WERI-Rb-1 (cell line): ENCODE measurements around the gene ASB10.

Source experiments
- DNase-seq: peaks from one replicate; pipeline ENCODE4 v3.0.0-alpha.2; 2020
- H3K27ac ChIP-seq: fragments of 250-450 bp; sonication (Bioruptor Pico); 2 replicates; pipeline ENCODE4 v1.5.1; 2020; ENCODE audit warnings: mild to moderate bottlenecking, moderate library complexity
- H3K27me3 ChIP-seq: fragments of 250-450 bp; sonication (Bioruptor Pico); 2 replicates; pipeline ENCODE4 v1.5.1; 2021; ENCODE audit warnings: mild to moderate bottlenecking, low read depth, moderate library complexity; ENCODE audit not compliant: insufficient read depth, severe bottlenecking
- H3K36me3 ChIP-seq: fragments of 250-450 bp; sonication (Bioruptor Pico); 2 replicates; pipeline ENCODE4 v1.5.1; 2020; ENCODE audit warnings: mild to moderate bottlenecking, moderate library complexity
- H3K4me3 ChIP-seq: 2 replicates; pipeline ENCODE4 v1.5.1; 2011; ENCODE audit warnings: low read depth, mild to moderate bottlenecking, control low read depth, low read length
- H3K9me3 ChIP-seq: fragments of 250-450 bp; sonication (Bioruptor Pico); 2 replicates; pipeline ENCODE4 v1.5.1; 2021; ENCODE audit warnings: mild to moderate bottlenecking, moderate library complexity; ENCODE audit not compliant: severe bottlenecking
- TF ChIP-seq, protein P1 (sequence below): IDR thresholded peaks from 2 replicates; pipeline ENCODE4 v1.5.1; 2011; ENCODE audit warnings: low read depth, mild to moderate bottlenecking, control low read depth, inconsistent platforms, low read length

The ASB10 gene

DNA sequence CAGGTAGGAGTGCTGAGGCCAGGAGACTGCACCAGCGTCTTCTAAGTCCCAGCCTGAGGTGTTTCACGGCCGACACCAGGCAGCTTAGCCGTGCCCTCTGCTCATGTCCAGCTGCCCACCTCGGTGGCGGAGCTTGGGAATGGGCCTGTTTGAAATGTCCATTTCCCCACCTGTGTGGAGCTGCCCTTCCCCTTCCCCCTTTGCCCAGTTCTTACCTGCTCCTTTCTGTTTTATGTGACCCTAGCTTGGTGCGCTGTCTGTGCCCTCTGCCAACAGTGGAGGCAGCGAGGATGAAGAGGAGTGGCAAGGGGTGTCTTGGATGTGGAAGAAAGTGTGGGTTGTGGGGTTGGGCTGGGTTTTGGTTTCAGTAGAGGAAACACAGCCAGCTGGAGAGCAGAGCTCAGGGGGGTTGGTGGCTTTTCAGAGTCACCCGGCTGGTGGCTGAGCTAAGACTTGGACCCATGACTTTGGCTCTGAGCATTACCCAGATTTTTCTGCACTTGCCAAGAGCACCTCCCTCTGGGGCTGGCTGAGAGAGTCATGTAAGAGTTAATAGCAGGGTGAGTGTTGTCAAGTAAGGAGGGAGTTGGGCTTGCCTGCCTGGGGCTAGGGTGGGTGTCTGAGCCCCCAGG, 57.0 kb downstream of the ASB10 start:
- H3K27ac ChIP-seq = no peak overlapping the region
- TF ChIP-seq, protein P1, sequence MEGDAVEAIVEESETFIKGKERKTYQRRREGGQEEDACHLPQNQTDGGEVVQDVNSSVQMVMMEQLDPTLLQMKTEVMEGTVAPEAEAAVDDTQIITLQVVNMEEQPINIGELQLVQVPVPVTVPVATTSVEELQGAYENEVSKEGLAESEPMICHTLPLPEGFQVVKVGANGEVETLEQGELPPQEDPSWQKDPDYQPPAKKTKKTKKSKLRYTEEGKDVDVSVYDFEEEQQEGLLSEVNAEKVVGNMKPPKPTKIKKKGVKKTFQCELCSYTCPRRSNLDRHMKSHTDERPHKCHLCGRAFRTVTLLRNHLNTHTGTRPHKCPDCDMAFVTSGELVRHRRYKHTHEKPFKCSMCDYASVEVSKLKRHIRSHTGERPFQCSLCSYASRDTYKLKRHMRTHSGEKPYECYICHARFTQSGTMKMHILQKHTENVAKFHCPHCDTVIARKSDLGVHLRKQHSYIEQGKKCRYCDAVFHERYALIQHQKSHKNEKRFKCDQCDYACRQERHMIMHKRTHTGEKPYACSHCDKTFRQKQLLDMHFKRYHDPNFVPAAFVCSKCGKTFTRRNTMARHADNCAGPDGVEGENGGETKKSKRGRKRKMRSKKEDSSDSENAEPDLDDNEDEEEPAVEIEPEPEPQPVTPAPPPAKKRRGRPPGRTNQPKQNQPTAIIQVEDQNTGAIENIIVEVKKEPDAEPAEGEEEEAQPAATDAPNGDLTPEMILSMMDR = no peak
- no peak overlapping the region for H3K4me3 ChIP-seq
- no peak for DNase-seq
- H3K36me3 ChIP-seq = peaks cover 71% of the 10 kb centered on the region
- no peaks in the 10 kb centered on the region for H3K27me3 ChIP-seq
- no peaks in the 10 kb centered on the region for H3K9me3 ChIP-seq

DNA sequence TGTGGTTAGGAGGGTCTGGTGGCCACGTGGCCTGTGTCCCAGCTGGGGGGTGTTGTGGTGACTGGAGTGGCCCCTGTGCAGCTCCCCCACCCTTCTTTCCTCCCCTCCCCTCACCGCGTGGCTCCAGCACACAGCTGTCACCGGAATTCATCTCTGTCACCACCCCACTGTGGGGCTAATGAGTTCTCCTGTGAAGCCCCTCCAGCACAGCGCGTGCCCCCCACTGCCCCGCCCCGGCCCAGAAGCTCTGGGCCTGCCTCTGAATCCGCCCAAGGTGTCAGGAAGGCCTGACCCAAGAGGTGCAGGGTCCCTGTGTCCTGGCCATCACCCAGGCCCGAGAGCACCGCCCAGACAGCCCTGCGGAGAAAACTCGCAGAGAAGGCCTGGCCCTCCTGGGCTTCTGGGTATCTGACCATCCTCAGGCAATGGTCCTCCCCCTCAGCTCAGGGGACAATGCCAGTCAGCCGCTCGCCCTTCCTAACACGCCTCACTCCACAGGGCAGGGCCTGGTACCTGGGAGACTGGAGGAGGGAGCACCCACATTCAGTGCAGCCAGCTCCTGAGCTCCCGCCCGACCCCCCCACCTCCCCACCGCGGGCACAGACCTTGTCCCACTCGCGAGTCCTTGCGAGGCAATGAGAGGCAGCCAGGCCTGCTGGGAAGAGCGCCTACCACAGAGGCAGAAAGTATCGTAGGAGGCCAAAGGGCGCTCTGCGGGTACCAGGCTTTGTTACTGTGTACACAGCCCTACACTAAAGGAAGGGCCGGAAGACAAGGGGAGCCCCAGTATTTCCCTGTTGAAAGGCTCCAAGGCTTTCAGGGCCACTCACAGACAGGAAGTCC, 57.7 kb downstream of the ASB10 start:
- H3K27ac ChIP-seq = no peak overlapping the region
- peaks cover 72% of the 10 kb centered on the region for H3K36me3 ChIP-seq
- no peak overlapping the region for H3K4me3 ChIP-seq
- TF ChIP-seq, protein P1 = no peak
- no peak for DNase-seq
- H3K27me3 ChIP-seq = no peaks in the 10 kb centered on the region
- no peaks in the 10 kb centered on the region for H3K9me3 ChIP-seq

DNA sequence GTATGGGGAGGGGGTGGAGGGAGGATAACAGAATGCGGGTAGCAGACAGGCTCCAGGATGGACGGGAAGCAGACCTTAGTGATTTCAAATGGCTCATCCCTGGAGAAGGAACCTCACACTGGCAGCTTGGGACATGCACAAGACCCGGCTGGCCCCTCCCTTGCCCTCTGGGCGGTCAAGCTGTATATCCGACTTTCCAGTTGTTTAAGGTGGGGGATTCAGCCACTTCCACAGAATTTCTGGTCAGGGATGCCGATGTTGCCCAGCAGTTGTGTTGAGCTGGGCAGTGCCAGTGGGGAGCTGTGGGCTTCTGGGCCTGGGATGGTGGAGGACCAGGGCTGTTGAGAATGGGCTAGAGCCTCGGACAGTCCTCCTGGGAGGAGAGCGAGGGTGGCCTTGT, 58.3 kb downstream of the ASB10 start:
- no peaks in the 10 kb centered on the region for H3K27me3 ChIP-seq
- no peak overlapping the region for H3K27ac ChIP-seq
- peaks cover 72% of the 10 kb centered on the region for H3K36me3 ChIP-seq
- H3K9me3 ChIP-seq = no peaks in the 10 kb centered on the region
- no peak for DNase-seq
- TF ChIP-seq, protein P1 = no peak
- no peak overlapping the region for H3K4me3 ChIP-seq

DNA sequence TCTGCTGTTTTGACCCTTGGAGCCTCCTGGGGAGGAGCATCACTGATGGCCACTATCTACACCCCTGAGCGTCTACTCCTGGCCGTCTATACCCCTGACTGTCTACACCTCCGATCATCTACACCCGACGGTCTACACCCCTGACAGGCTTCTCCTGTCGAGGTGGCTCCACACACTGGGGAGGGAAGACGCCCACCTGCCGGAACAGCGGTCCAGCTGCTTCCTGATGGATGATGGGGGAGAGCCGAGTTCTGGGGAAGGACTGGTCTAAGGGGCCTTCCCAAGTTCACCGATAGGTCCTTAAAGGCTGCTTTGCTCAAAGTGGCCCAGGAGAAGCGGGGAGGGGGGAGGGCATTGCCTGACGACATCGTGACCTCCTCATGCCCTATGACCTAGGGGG, 58.9 kb downstream of the ASB10 start:
- TF ChIP-seq, protein P1 = no peak
- H3K9me3 ChIP-seq = no peaks in the 10 kb centered on the region

DNA sequence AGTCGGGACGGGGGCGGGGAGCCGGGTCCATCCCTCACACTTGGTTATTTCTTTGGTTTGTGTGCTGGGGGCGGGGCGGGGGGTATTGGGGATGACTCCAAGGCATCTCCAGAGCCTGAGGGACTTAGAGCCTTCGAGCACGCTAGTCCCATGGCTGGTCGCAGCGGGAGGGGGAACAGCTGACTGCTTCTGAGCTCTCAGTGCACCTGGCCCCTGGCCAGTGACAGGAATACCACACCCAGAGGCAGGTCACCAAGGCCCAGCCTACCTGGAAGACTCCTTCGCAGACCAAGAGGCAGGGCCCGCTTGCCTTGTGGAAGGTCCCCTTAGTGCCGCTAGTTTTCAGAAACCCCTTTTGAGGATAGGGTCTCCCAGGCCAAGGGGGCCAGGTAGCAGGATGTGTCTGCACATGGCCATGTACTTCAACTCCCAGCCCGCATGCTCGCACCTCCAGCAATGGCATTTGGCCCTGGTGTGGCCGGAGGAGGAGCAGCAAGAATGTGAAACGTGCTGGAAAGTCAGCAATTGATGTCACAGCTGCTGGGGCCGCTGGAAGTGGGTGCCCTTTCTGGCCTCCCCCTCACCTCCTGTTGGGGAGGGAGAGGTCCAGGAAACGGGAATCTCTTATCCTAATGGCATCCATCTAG, 60.4 kb downstream of the ASB10 start:
- TF ChIP-seq, protein P1 = no peak
- H3K9me3 ChIP-seq = no peaks in the 10 kb centered on the region
- DNase-seq = no peak
- no peaks in the 10 kb centered on the region for H3K27me3 ChIP-seq
- H3K4me3 ChIP-seq = no peak overlapping the region
- no peak overlapping the region for H3K27ac ChIP-seq
- peaks cover 72% of the 10 kb centered on the region for H3K36me3 ChIP-seq

More for the DNA sequence above, 58.9 kb downstream of the ASB10 start:
- DNase-seq = no peak
- peaks cover 74% of the 10 kb centered on the region for H3K36me3 ChIP-seq
- no peak overlapping the region for H3K4me3 ChIP-seq
- H3K27me3 ChIP-seq = no peaks in the 10 kb centered on the region
- no peak overlapping the region for H3K27ac ChIP-seq
